ENCODE data around the gene FTO.

Gene FTO

GRCh38 chr16:53771655-53772497 lies 67.9 kb downstream of the FTO start:
- no peaks in the 10 kb centered on the region for H3K9me3 ChIP-seq (ENCODE audit: control insufficient read depth in 1 of 2, low read length in 2 of 2)
- H3K36me3 ChIP-seq (ENCODE audit: control insufficient read depth in 1 of 2, insufficient read depth in 2 of 2, low read length in 2 of 2) = no peaks in the 10 kb centered on the region
- H3K27ac ChIP-seq (ENCODE audit: low read length) = no peak overlapping the region
- no peak overlapping the region for H3K4me3 ChIP-seq (ENCODE audit: low read depth in 1 of 2, low read length in 2 of 2)
- no peaks in the 10 kb centered on the region for H3K27me3 ChIP-seq (ENCODE audit: low read depth, low read length)
- H3K4me1 ChIP-seq (ENCODE audit: control insufficient read depth in 1 of 2, insufficient read depth in 2 of 2, low read length in 2 of 2) = peaks cover 21 to 52% of the 10 kb centered on the region in 2 donors

DNA sequence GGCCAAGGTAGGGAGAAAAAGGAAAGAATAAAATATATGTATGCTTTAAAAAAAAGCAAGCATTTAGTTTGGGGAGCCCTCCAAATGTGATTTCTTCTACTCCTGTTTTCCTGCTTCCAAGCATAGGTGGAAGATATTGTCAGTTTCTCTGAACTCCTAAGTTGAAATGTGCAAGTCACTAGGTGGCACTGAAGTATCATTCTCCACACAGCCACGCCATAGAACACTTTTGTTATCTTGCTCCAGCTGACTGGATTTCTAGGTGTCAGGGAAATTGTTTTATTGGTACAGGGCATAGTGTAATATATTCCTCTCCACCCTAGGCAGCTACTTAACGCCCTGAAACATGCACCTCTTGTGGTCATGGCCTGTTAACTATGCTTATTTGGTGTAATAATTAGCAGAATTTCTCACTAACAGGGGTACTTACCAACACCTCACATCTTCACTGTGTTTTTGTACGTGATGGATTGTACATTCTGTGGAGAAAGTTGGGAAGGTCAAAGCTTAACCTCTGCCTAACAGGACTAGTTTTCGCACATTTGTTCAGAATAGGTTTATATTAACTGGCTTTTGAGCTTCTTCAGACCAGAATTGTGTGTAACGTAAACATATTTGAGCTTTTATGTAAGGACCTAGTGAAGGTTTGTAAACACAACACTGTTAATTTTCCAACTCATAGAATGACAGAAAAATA lies 69.3 kb downstream of the FTO start:
- Histone ChIP-seq H3K4me1 (ENCODE audit: control insufficient read depth in 1 of 2, insufficient read depth in 2 of 2, low read length in 2 of 2) (peaks cover 21 to 50% of the 10 kb centered on the region in 2 donors), H3K27me3 (ENCODE audit: low read depth, low read length) (no peaks in the 10 kb centered on the region), H3K4me3 (ENCODE audit: low read depth in 1 of 2, low read length in 2 of 2) (no peak overlapping the region), H3K9me3 (ENCODE audit: control insufficient read depth in 1 of 2, low read length in 2 of 2) (no peaks in the 10 kb centered on the region), H3K27ac (ENCODE audit: low read length) (no peak overlapping the region), H3K36me3 (ENCODE audit: control insufficient read depth in 1 of 2, insufficient read depth in 2 of 2, low read length in 2 of 2) (no peaks in the 10 kb centered on the region)

DNA sequence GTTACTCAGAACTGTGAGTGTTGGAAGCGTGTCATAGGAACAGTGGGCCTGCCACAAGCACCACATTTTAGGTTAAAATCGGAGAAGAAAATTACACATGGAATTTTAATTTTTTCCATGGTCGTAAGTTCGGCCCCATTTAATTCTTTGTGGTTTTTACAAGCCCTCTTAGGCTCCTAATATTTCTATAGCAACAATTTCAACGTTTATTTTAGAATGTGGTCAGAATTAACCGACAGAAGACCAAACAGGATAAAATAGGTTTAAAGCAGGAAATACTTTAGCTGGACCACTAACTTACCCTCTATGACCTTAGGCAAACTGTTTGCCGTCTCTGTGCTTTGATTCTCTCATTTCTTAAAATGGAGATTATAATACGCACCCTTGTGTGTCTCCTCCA lies 69.9 kb downstream of the FTO start:
- Histone ChIP-seq H3K27ac (ENCODE audit: low read length) (no peak overlapping the region), H3K9me3 (ENCODE audit: control insufficient read depth in 1 of 2, low read length in 2 of 2) (no peaks in the 10 kb centered on the region), H3K4me3 (ENCODE audit: low read depth in 1 of 2, low read length in 2 of 2) (no peak overlapping the region), H3K4me1 (ENCODE audit: control insufficient read depth in 1 of 2, insufficient read depth in 2 of 2, low read length in 2 of 2) (peaks cover 21 to 46% of the 10 kb centered on the region in 2 donors), H3K36me3 (ENCODE audit: control insufficient read depth in 1 of 2, insufficient read depth in 2 of 2, low read length in 2 of 2) (no peaks in the 10 kb centered on the region), H3K27me3 (ENCODE audit: low read depth, low read length) (no peaks in the 10 kb centered on the region)

- peaks cover 21 to 39% of the 10 kb centered on the region in 2 donors for H3K4me1 ChIP-seq (ENCODE audit: control insufficient read depth in 1 of 2, insufficient read depth in 2 of 2, low read length in 2 of 2)
- no peak overlapping the region for H3K27ac ChIP-seq (ENCODE audit: low read length)
- H3K9me3 ChIP-seq (ENCODE audit: control insufficient read depth in 1 of 2, low read length in 2 of 2) = no peaks in the 10 kb centered on the region
- H3K36me3 ChIP-seq (ENCODE audit: control insufficient read depth in 1 of 2, insufficient read depth in 2 of 2, low read length in 2 of 2) = no peaks in the 10 kb centered on the region
- H3K27me3 ChIP-seq (ENCODE audit: low read depth, low read length) = no peaks in the 10 kb centered on the region
- H3K4me3 ChIP-seq (ENCODE audit: low read depth in 1 of 2, low read length in 2 of 2) = no peak overlapping the region
Measured at GRCh38 chr16:53775106-53775820, 71.3 kb downstream of the FTO start.

DNA sequence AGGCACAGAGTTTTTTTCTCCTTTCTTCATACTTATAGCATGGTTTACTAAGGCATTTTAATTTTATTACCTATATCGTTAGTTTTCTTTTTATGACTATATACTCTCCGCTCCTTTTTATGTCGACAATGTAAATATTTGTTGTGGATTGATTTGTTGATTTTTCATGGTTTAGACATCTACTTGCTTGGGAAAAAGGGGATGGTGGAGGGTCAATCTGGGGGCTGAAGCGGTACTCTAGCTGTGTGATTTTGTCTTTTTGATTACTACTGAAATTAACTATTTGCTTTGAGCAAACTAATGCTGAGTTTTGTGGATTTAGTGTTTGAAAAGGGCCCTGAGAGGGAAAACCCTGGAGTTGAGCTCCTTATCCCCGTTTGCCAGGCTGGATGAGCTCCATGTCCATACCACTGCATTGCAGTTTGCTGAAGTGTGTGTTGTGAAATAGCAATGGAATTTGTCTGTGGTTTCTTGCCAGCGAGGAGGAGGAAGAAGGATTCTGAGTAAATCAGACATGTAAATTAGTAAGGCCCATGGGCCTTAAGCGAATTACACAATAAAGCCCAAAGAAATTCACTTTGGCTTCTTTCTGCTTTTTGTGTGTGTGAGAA lies 72.0 kb downstream of the FTO start:
- Histone ChIP-seq H3K4me1 (ENCODE audit: control insufficient read depth in 1 of 2, insufficient read depth in 2 of 2, low read length in 2 of 2) (peaks cover 21 to 39% of the 10 kb centered on the region in 2 donors), H3K4me3 (ENCODE audit: low read depth in 1 of 2, low read length in 2 of 2) (no peak overlapping the region), H3K9me3 (ENCODE audit: control insufficient read depth in 1 of 2, low read length in 2 of 2) (no peaks in the 10 kb centered on the region), H3K27me3 (ENCODE audit: low read depth, low read length) (no peaks in the 10 kb centered on the region), H3K36me3 (ENCODE audit: control insufficient read depth in 1 of 2, insufficient read depth in 2 of 2, low read length in 2 of 2) (no peaks in the 10 kb centered on the region), H3K27ac (ENCODE audit: low read length) (peak overlapping the region; percentile 18)

DNA sequence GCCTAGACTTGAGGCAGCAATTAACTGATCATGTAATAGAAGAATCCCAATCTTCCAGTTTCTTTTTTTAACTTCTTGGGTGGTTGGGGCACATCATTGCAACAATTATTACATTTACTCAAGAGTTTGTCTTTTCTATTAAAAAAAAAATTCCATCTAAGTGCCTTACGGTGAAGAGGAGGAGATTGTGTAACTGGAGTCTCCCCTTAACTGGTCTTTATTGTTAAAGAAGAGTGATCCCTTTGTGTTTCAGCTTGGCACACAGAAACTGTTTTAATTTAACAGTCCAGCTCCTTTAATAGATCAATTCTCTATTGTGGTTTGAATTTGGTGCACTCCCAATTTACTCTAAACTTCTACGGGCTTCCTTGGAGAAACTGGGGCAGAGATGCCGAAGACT lies 75.2 kb downstream of the FTO start:
- H3K4me1 ChIP-seq (ENCODE audit: control insufficient read depth in 1 of 2, insufficient read depth in 2 of 2, low read length in 2 of 2) = peaks cover 12 to 25% of the 10 kb centered on the region in 2 donors
- H3K4me3 ChIP-seq (ENCODE audit: low read depth in 1 of 2, low read length in 2 of 2) = no peak overlapping the region
- no peak overlapping the region for H3K27ac ChIP-seq (ENCODE audit: low read length)
- H3K27me3 ChIP-seq (ENCODE audit: low read depth, low read length) = no peaks in the 10 kb centered on the region
- no peaks in the 10 kb centered on the region for H3K36me3 ChIP-seq (ENCODE audit: control insufficient read depth in 1 of 2, insufficient read depth in 2 of 2, low read length in 2 of 2)
- H3K9me3 ChIP-seq (ENCODE audit: control insufficient read depth in 1 of 2, low read length in 2 of 2) = no peaks in the 10 kb centered on the region

GRCh38 chr16:53780051-53780450 lies 76.1 kb downstream of the FTO start:
- H3K27me3 ChIP-seq (ENCODE audit: low read depth, low read length) = no peaks in the 10 kb centered on the region
- H3K27ac ChIP-seq (ENCODE audit: low read length) = no peak overlapping the region
- H3K36me3 ChIP-seq (ENCODE audit: control insufficient read depth in 1 of 2, insufficient read depth in 2 of 2, low read length in 2 of 2) = no peaks in the 10 kb centered on the region
- no peak overlapping the region for H3K4me3 ChIP-seq (ENCODE audit: low read depth in 1 of 2, low read length in 2 of 2)
- peaks cover 12 to 18% of the 10 kb centered on the region in 2 donors for H3K4me1 ChIP-seq (ENCODE audit: control insufficient read depth in 1 of 2, insufficient read depth in 2 of 2, low read length in 2 of 2)
- H3K9me3 ChIP-seq (ENCODE audit: control insufficient read depth in 1 of 2, low read length in 2 of 2) = no peaks in the 10 kb centered on the region

DNA sequence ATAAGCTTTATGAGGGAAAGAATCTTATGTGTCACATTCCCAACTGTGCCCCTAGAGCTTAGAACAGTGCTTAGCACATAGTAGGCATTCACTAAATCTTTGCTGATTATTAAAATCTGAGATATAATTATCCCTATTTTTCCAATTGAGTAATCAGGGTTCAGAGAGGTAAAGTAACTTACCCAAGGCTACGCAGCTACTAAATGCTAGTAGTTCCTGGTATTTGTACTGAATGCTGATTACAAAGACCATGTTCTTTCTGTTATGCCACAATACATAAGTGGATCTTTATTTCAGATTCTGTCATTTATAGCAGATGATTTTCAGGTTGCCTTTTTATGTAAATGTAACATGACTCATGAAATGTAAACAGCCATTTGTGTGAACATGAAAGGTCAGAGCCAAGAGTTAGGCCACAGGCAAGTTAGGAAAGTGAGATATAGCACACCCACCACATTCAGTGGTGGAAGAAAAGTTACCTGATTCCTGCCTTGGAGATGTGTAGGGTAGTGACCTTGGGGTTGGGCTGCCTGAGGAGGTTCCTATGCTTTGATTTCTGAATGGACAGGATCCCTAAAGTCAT lies 77.2 kb downstream of the FTO start:
- Histone ChIP-seq H3K27ac (ENCODE audit: low read length) (no peak overlapping the region), H3K4me1 (ENCODE audit: control insufficient read depth in 1 of 2, insufficient read depth in 2 of 2, low read length in 2 of 2) (peaks cover 4 to 8% of the 10 kb centered on the region in 2 donors)

DNA sequence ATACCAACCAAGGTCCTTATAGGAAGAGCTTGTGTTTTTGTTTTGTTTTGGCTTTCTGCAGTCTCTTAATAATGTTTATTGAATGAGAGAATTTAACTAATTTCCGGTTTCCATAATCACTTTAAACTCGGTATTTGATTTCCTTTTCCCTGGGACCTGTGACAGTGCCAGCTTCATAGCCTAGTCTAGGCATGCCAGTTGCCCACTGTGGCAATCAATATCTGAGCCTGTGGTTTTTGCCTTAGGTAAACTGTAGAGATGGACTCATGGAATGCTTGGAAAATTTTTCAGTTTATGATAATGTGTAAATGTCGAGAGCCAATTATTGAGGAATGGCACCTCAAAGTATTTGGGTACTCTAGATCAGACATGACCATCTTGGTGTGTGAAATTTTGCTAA lies 78.2 kb downstream of the FTO start:
- Histone ChIP-seq H3K4me1 (ENCODE audit: control insufficient read depth in 1 of 2, insufficient read depth in 2 of 2, low read length in 2 of 2) (peaks cover 0 to 4% of the 10 kb centered on the region in 2 donors), H3K27ac (ENCODE audit: low read length) (no peak overlapping the region), H3K36me3 (ENCODE audit: control insufficient read depth in 1 of 2, insufficient read depth in 2 of 2, low read length in 2 of 2) (no peaks in the 10 kb centered on the region), H3K27me3 (ENCODE audit: low read depth, low read length) (no peaks in the 10 kb centered on the region), H3K4me3 (ENCODE audit: low read depth in 1 of 2, low read length in 2 of 2) (no peak overlapping the region), H3K9me3 (ENCODE audit: control insufficient read depth in 1 of 2, low read length in 2 of 2) (no peaks in the 10 kb centered on the region)

More for the DNA sequence above, 77.2 kb downstream of the FTO start:
- no peaks in the 10 kb centered on the region for H3K36me3 ChIP-seq (ENCODE audit: control insufficient read depth in 1 of 2, insufficient read depth in 2 of 2, low read length in 2 of 2)
- H3K27me3 ChIP-seq (ENCODE audit: low read depth, low read length) = no peaks in the 10 kb centered on the region
- no peaks in the 10 kb centered on the region for H3K9me3 ChIP-seq (ENCODE audit: control insufficient read depth in 1 of 2, low read length in 2 of 2)
- no peak overlapping the region for H3K4me3 ChIP-seq (ENCODE audit: low read depth in 1 of 2, low read length in 2 of 2)

GRCh38 chr16:53784291-53784690 lies 80.3 kb downstream of the FTO start:
- Histone ChIP-seq H3K4me3 (ENCODE audit: low read depth in 1 of 2, low read length in 2 of 2) (no peak overlapping the region), H3K36me3 (ENCODE audit: control insufficient read depth in 1 of 2, insufficient read depth in 2 of 2, low read length in 2 of 2) (no peaks in the 10 kb centered on the region), H3K9me3 (ENCODE audit: control insufficient read depth in 1 of 2, low read length in 2 of 2) (no peaks in the 10 kb centered on the region), H3K4me1 (ENCODE audit: control insufficient read depth in 1 of 2, insufficient read depth in 2 of 2, low read length in 2 of 2) (no peaks in the 10 kb centered on the region), H3K27me3 (ENCODE audit: low read depth, low read length) (no peaks in the 10 kb centered on the region), H3K27ac (ENCODE audit: low read length) (no peak overlapping the region)

DNA sequence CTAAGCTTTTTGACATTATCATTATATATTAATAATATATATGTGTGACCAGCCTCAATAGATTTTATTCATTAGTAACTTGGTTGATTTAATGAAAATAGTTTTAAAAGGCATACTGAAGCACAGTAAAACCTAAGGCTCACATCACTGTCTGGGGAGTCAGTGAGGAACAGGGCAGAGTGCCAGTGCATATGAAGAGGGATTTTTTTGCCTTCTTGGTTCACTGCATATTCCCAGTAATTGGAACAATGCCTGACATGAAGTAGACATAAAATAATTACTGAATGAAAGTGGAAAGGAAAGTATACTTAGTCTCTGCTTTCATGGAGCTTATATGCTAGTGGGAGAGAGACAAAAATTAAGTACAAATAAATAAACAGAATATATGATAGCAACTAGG lies 81.1 kb downstream of the FTO start:
- no peaks in the 10 kb centered on the region for H3K27me3 ChIP-seq (ENCODE audit: low read depth, low read length)
- no peaks in the 10 kb centered on the region for H3K36me3 ChIP-seq (ENCODE audit: control insufficient read depth in 1 of 2, insufficient read depth in 2 of 2, low read length in 2 of 2)
- no peak overlapping the region for H3K4me3 ChIP-seq (ENCODE audit: low read depth in 1 of 2, low read length in 2 of 2)
- no peak overlapping the region for H3K27ac ChIP-seq (ENCODE audit: low read length)
- no peaks in the 10 kb centered on the region for H3K9me3 ChIP-seq (ENCODE audit: control insufficient read depth in 1 of 2, low read length in 2 of 2)
- H3K4me1 ChIP-seq (ENCODE audit: control insufficient read depth in 1 of 2, insufficient read depth in 2 of 2, low read length in 2 of 2) = no peaks in the 10 kb centered on the region

Data from muscle layer of duodenum (tissue), 2 donors.